Stimulated activated CD8-positive, alpha-beta memory T cell treated with anti-CD3 and anti-CD28 coated beads, Interleukin-12 subunit alpha, Interleukin-12 subunit beta, amount 100 ng/mL, for 24 hours (primary cell): ENCODE results near the gene SMARCA2.

ENCODE experiments used
- DNase-seq: peaks from one replicate; pipeline ENCODE4 v3.0.0-alpha.2; 2020; ENCODE audit errors: extremely low read depth

The SMARCA2 gene

DNA sequence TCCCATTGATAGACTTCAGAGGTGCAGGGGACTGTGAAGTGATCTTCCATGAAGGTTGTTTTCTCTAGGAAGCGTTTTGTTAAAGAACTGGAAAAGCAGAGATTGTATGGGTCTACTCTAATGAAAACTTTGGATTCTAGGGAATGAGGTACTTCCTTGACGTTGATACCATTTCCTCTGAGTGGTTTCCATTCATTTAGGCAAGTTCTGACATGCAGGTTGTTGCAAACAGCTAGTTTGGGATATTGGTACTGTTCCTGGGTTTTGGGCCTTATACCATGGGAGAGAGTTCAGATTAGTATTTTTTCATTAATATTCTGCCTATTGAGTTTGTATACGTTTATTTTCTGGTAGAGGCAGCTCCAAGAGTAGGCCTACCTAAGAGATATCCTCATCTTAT, 25.7 kb downstream of the SMARCA2 start:
- no peak for DNase-seq

DNA sequence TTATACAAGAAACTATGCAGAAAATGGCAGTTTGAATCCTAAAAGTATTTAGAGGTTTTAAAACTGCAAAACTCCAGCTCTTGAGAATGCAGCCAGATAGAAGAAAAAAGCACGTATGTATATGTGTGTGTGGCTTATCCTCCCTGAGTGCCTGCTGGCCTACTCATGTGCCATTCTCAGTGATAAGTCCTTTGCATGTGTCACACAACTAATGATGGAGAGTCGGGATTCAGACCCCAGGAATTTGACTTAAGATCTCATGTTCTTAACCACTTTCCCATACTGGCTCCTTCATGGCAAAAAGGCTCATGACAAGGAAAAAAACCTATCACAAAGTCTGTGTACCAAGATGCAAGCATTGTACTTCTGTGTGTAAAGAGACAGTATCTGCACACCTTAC, 26.6 kb downstream of the SMARCA2 start:
- no peak for DNase-seq

DNA sequence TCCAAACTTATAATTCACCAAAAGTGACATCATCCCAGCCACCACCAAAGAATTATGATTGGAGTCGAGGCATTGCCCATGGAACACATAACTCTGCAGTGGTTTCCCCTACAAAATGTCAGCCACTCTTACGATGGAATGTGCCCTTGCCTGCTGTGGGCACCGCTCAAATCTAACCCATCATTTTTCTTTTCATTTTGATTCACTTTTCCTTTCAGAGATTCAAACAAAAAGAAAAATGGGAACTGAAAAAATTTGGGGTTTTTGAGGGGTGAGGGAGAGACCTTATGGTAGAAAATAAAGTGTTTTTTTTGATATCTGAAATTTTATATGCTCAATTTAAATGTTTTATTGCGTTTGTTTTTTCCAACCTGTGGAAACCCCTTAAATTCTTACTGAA, 28.1 kb downstream of the SMARCA2 start:
- DNase-seq: no peak

DNA sequence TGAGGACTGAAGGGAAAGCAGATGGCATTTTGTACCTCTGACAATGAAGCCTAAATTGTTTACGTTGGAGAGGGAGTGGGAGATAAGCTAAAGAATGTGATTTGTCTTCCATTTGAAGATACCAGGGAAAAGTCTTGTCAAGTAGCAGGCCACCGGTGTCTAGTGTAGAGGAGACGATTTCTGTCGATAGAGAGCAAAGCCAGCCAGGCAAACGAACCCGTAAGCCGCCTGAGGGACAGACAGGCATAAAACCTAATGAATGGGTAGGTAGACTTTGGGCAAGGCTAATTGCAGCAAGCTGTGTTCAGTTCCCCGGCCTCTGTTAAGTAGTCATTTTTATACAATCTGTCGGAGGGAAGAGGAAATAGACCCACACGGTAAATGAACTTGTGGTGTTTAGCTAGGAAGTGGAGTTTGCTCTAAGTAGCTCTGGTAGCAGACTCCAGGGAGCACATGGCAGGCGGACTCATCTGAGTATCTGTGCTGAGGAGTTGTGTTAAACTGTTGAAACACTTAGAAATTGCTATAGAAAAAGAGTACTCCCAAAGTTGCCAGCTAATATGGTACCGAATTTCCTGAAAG, 28.8 kb downstream of the SMARCA2 start:
- no peak for DNase-seq

DNA sequence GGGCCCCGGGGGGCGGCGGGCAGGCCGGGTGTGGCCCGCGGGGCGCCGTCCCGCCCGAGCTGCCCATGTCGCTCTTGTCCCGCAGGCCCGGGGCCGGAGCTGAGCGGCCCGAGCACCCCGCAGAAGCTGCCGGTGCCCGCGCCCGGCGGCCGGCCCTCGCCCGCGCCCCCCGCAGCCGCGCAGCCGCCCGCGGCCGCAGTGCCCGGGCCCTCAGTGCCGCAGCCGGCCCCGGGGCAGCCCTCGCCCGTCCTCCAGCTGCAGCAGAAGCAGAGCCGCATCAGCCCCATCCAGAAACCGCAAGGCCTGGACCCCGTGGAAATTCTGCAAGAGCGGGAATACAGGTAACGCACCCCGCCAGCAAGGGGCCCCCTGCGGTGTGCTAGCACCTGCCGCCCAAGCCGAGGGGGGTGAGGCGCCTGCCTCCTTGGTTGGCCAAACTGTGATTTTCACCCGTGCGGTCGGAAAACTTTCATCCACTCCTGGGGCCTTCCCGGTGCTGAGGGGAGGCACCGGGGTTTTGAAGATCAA, 32.1 kb downstream of the SMARCA2 start:
- no peak for DNase-seq

DNA sequence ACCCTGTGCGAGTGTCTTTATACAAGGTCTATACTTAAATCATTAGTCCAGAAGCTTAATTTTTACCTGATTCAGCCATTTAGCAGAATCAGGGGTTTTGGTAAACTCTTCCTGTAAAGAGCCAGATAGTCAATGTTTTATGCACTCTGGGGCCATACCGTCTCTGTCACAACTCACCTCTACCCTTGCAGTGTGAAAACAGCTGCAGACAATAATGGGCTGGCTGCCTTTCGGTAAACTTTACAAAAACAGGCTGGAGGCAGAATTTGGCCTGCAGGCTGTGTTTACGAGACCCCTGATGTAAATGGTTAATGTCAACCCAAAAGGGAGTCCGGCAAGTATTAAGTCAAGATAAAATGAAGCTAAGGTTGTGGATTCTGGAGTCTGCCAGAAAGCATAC, 32.8 kb downstream of the SMARCA2 start:
- DNase-seq: no peak

DNA sequence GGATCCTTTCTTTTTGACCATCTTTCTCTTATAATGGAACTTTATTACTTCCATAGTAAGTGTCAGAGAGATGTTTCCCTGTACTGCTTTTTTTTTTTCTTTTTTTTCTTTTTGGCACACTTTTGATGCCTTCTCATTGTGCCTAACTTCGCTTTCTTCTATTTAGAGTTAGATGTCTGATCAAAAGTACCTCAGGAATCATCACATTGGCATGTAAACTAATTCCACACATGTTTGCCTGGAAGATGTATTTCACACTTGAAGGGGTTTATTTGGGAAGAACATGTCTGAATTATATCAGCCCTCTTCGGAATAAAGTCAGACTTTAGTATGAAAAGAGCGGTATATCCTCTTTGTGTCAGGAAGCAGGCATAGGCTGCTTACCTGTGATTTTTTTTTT, 35.1 kb downstream of the SMARCA2 start:
- DNase-seq: no peak

DNA sequence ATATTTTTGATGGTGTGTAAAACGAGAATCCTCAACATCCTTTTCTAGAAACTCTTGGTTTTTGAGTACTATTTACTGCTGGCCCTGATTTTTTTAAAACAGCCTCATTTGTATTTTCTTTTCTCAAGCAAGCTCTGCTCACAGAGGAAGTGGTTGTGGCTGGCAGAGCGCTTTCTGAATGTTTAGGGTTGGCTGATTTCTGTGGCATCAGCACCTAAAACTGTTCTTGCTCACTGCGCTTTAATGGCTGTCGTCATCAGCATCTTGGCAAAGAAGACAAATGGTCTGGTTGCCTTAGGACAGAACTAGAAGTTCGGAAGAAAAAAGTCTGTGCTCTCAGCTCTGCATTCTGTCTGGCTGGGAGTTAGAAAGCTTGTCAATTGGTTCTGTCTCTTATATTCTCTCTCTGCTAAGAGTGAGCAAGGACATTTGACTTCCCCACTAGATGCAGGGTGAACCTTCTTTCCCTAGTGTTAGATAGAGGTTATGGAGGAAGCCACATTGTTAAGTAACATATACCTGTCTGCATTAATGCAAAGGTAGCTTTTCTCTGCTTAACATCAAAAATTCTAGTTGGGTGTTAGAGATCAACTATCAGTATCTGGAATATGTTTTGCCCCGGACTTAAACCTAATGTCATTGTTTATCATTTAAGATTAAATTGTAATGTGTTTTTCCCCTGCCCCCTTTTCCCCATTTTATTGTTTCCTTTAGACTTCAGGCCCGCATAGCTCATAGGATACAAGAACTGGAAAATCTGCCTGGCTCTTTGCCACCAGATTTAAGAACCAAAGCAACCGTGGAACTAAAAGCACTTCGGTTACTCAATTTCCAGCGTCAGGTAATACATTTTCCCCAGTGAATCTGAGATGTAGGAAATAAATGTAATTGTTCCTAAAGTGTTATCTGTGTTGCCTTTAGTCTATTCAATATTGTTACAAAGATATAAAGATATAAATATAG, 39.0 kb downstream of the SMARCA2 start:
- peak; percentile 34 for DNase-seq

DNA sequence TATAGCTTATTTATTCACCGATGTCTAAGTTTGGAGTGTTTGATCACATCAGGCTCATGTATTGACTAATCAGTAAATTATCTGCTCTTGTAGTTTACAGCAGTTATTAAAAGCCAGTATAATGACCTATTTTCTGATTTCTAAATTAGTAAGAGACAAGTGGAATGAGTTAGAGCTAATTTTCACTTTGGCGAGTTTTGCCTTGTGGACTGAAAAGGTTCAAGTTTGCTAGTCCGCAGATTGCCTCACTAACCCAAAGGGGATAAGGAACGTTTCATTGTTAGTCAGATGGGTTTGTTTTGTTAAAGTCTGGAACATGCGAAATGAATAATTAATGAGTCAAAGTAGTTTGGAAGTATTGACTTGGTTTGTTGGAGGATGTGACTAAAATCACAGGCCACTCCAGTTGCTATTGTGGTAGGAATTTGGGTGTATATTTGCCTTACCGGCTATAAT, 40.1 kb downstream of the SMARCA2 start:
- no peak for DNase-seq

DNA sequence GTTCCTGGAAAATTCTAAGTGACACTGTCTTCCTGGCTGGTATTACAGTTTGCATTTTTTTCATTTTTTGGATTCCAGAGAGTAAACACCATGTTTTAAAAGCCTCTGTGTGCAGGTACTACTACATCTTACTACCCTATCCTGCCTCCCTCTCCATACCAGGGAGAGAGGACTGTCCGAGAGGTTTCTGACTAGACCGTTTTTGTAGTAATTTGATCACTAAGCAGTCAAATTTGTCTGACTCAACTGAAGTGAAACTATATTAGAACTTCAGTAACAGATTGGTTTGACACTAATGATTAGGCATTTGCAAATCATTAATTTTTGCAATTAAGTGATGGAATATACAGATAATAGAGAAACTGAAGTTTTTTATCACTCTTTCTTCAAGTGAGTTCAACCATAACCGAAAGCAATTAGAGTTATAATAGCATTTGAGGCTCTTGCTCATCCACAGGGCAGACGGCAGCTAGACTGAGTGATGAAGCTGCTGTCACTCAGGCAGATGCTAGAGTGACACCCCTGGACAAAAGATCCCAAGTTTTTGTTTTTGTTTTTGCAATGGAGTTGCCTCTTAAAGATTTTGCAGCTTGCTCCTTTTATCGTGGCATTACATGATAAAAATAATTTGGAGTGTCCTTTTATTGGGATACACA, 44.3 kb downstream of the SMARCA2 start:
- DNase-seq: no peak

DNA sequence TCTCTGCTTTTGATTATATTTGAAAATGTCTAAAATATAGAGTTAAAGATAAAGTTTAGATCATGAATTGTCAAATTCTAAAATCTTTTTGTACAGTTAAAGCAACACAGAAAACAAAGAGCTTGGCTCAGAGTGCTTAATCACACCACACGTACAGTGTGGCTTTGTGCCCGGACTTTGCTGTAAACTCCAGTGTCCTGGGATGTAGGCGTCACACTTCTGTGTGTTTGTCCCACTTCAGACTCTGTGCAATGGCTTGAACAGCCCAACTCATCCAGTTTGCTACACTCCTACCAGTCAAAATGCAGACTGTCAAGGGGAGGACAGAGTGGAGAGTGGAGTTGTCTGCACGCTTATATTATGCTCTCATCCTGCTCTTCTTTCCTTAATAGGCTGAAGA, 45.3 kb downstream of the SMARCA2 start:
- no peak for DNase-seq

DNA sequence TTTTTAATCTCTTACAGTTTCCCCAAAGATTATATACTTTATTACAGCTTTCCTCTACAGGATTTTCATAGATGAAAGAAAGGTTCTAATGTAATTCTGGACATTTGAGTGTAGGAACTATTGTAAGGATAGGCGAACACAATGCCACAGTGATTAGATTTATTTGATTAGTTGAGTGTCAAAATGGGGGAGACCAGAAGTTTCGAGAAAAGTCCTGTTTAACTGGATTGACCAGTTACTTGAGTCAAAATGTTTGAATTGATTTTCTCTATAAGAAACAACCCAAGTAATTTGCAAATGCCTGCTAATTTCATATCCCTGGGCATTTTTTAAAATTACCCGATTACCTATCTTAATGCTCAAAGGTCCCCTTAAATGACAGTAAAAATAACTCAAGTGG, 50.6 kb downstream of the SMARCA2 start:
- no peak for DNase-seq

DNA sequence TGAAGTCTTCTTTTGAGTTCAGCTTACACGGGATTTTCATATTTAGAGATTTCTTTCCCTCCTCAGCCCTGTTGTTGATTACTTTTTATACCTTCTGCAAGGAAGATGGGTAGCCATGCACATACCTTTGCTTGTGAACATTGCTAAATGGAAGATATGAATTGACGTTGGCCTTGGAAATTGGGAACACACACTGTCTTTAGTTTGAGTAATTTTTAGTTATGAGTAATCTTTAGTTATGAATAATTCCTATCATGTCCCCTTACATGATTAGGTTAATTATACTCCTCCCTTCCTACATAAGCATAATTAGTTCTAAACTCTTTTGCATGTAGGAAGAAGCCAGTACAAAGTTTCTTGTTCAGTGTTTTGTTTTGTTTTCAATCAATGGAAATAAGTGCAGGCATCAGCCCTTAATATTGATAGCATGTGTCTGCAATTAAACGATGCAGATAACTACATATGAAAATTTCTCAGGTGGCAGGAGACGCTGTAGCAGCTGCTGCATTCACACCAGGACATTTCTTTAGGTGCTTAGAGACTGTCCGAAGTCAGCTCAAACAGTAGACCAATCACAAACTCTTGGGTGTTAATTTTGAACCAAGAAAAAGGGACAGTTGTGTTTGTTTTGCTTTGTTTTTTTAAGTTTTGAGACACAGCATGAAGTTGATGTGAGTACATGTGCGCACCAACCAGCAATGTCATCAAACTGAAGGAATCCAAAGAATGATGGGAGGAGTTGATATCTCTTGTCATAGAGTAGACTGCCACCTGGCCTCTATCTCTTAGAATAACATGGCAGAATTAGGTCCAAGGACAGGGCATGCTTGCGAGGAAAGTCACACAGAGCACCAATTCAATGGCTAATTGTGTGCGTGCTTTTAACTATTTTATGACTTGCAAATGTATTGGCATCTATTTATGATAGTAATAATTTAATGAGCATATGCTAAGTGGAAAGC, 51.4 kb downstream of the SMARCA2 start:
- no peak for DNase-seq

DNA sequence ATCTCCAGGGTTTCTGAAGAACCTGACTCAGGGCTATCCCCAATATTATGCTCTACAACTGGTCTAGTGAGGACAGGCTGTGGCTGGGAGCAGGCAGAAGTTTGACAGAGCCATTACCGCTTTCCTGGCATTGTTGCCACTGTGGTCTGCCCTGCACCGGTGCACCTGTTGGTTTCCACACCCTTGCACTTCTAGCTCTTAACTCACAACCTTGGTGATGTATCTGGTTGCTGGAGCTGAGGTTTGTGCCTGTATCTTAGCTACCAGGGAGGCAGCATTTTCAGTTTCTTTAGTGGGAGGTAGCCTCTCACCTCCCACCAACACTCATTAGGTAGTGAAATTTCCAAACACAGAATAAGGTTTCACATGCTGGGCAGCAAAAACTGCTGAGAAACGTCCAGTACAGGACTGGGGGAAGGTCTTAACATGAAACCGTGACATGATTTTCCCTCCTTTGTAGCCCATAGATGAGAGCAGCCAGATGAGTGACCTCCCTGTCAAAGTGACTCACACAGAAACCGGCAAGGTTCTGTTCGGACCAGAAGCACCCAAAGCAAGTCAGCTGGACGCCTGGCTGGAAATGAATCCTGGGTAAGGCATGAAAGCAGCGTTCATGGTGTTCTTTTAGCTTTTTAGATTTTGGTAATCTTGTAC, 57.7 kb downstream of the SMARCA2 start:
- no peak for DNase-seq

DNA sequence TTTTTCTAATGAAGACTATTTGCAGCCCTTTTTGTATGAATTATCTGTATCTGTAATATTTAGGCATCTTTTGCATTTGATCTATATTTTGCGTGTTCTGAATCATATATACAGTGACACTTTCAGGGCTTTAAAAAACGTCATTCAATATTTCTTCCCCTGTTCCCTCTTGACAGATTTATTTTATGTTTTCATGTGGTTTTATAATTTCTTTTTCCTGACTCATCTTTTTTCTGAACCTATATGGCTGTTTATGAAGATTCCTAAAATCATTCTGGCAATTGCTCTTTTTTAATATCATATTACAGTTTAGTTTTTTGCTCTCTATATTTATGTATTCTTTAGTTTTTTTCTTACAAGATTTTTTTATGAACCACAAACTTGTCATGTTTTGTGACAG, 67.6 kb downstream of the SMARCA2 start:
- no peak for DNase-seq

DNA sequence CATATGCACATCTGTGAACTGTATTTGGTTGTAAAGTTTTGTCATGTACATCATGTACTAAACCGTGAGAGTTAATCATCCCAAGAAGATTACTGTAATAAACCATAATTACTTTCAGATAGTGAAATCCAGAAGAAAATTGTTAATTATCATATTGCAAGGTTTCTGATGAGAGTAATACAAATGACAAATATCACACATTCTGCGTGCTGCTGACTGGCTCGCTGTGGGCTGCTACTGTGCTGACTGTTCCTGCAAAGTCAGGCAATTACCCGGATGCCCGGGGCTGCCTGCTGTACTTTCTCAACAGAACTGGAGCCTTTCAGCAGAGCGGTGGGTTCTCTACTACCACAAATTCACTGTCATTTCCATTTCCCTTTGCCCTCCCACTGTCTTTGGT, 68.3 kb downstream of the SMARCA2 start:
- DNase-seq: no peak

DNA sequence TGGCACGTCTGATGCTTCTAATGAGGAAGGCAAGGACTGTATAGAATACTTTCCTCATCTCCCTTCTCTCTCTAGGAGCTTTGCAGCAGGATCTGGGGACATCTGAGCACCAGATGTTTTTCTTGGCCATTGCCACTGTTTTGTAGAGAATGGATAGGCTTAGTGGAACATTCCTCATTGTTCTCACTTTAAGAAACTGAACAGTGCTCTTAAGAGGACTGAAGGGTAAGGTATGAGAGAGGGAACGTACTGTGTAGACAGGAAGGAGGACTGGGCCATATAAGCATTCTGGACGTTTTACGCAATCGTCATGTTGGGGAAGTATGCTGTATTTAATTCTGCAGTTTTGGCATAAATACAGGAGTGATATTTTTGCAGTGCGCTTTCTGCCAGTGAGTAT, 70.6 kb downstream of the SMARCA2 start:
- no peak for DNase-seq

DNA sequence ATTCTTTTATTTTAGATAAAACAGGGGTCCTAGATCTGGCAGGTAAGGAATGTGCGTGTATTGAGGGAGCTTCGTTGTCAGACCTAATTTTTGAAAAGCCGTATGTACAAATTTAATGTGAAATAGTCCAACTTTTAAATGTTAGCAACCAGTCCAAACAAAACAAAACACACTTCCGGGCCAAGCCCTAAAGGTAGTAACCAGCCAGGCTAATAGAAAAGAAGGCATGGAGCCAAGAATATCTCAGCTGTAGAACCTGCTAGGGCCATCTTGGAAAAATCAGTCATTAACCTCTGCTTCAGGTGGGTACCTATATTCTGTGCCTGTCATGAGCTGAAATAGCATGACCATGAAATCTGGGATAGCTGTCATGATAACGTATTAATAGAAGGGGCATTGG, 71.0 kb downstream of the SMARCA2 start:
- no peak for DNase-seq

DNA sequence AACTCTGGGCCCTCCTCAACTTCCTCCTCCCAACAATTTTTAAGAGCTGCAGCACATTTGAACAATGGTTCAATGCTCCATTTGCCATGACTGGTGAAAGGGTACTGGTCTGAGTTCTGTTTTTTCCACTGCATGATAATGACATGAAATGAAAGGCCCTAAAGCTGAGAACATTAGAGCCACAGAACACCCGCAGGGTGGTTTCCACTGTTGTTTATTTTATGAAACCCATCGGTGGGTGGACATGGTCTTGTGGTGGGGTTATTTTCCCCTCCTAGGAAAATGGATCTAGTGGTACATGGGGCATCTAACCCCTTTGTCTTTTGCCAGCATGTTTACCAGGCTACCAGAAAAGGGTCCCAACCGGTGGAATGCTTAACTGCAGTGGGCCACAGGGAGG, 71.8 kb downstream of the SMARCA2 start:
- no peak for DNase-seq

DNA sequence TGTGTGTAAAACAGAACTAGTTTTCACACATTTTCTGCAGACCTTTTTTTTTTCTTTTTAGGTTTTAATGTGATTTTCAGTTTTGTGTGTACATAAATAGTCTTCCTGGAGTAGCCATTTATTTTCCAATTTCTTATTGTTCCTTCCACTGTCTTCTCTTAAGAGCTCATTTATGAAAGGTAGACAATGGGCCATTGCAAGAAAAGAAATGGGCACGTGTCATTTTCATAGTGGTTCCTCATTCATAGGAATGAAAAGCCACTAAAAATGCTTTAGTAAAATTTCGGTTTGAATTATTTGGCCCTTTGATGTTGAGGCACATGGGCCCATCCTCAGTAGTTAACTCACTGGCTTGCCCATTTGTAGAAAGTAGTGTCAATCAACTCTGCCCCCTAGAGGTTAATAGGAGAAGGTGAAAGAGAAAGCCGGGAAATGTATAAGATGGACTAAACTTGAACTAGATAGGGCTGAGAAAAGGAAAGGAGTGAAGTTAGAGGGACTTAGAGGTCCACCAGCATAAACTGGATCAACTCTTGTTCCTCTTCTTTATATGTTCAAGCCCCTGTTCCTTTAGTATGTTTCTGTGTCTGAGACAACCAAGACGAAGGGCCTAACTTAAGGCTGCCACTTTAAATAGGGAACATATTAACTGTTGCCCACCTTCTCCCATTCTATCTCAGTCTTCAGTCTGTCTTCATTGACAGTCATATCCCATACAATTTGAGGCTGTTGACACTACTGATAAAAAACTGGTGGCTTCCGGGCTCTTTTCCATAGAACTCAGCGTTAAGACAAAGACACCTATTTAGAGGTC, 72.6 kb downstream of the SMARCA2 start:
- no peak for DNase-seq
